DND-41 (cell line): Measurements from ENCODE around the gene MT1E.

Source experiments
- EZH2 ChIP-seq: IDR thresholded peaks from 3 replicates; pipeline ENCODE4 v1.6.1; 2012; ENCODE audit warnings: borderline replicate concordance, low read depth, mild to moderate bottlenecking, moderate library complexity, low read length, inconsistent platforms; ENCODE audit not compliant: severe bottlenecking
- TF ChIP-seq, protein P1 (sequence below): IDR thresholded peaks from 2 replicates; pipeline ENCODE4 v1.5.1; 2012; ENCODE audit warnings: borderline replicate concordance, low read length, moderate library complexity, mild to moderate bottlenecking; ENCODE audit not compliant: poor library complexity, severe bottlenecking; ENCODE audit errors: extremely low read depth

DNA sequence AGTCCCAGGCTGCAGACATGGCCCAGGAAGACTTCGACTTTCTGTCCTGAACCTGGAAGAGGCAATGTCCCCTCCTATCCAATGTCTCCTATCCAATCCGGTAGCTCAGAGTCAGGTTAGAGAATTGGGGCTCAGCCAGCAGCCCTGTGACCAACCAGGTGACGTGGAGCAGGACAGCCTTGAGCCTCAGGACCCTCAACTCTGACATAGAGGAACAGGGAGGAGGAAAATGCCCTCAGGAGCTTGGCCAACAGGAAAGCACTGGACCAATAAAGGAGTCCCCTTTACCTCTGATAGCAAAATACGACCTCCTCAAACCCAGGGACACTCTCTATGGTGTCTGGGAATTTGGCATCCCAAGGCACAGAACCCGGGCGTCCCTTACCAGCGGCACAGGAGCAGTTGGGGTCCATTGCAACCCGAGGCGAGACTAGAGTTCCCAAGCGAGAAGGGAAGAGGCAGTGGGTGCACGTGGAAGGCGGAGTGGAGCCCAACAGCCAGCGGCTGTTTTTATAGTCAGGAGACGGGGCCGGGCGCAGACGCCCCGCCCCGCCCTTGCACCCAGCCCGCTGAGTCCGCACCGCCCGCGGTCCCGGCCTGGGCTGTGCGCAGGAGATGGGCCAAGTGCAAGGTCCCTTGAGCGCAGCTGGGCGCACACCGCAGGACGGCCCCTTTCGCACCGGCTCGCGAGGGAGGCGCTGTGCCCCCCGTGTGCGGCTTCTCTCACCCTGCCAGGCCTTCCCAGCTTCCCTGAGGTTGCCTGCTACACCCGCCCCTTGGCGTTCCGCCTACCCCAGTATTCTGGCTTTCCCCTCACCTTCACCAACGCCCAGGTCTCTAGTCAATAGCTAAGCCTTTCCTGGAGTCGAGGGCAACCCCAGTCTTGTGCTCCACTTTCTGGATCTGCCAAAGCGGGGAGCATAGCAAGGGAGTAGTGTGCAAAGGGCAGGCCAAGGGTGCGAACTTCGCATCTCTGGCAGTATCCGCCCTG is 42.3 kb downstream of the MT1E start, which contains the start of gene MT1G:
- TF ChIP-seq, protein P1, sequence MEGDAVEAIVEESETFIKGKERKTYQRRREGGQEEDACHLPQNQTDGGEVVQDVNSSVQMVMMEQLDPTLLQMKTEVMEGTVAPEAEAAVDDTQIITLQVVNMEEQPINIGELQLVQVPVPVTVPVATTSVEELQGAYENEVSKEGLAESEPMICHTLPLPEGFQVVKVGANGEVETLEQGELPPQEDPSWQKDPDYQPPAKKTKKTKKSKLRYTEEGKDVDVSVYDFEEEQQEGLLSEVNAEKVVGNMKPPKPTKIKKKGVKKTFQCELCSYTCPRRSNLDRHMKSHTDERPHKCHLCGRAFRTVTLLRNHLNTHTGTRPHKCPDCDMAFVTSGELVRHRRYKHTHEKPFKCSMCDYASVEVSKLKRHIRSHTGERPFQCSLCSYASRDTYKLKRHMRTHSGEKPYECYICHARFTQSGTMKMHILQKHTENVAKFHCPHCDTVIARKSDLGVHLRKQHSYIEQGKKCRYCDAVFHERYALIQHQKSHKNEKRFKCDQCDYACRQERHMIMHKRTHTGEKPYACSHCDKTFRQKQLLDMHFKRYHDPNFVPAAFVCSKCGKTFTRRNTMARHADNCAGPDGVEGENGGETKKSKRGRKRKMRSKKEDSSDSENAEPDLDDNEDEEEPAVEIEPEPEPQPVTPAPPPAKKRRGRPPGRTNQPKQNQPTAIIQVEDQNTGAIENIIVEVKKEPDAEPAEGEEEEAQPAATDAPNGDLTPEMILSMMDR = no peak
- no peak for TF ChIP-seq EZH2
